H1 (cell line): ENCODE results near the gene FAM50A. TPM values are rescaled to one million over a fixed set of nuclear protein-coding genes. Genes with fewer than 3 reads are reported as not detected.
A peak's percentile ranks its signal among the peaks of the same experiment; 100 is the strongest.

ENCODE experiments used
- ATF2 ChIP-seq: IDR thresholded peaks from 2 replicates; pipeline ENCODE4 v1.6.1; 2012; ENCODE audit warnings: low read length, inconsistent platforms
- BCL11A ChIP-seq, 2 experiments: IDR thresholded peaks; one replicate each; pipeline ENCODE4 v1.6.1; 2011; ENCODE audit warnings: low read depth in 2 of 2, low read length in 2 of 2, mild to moderate bottlenecking in 2 of 2
- HDAC6 ChIP-seq: IDR thresholded peaks from one replicate; pipeline ENCODE4 v1.7.1; 2012; ENCODE audit warnings: low read depth, mild to moderate bottlenecking, inconsistent platforms, low read length, moderate library complexity
- NRF1 ChIP-seq: IDR thresholded peaks from 2 replicates; pipeline ENCODE4 v1.6.1; 2011; ENCODE audit warnings: mild to moderate bottlenecking, low read depth, low read length, improper control_type of control experiment
- RXRA ChIP-seq: IDR thresholded peaks from 2 replicates; pipeline ENCODE4 v1.6.1; 2011; ENCODE audit warnings: low read depth, mild to moderate bottlenecking, low read length, moderate library complexity; ENCODE audit not compliant: insufficient read depth
- SIRT6 ChIP-seq: IDR thresholded peaks from one replicate; pipeline ENCODE4 v1.7.1; 2012; ENCODE audit warnings: low read length, inconsistent platforms
- TBP ChIP-seq: IDR thresholded peaks from 2 replicates; pipeline ENCODE4 v1.6.1; 2011; ENCODE audit warnings: low read depth, low read length, improper control_type of control experiment
- polyA plus RNA-seq, 7 experiments: library from polyadenylated mRNA; depleted of rRNA in 3 of 7; stranded (reverse) in 5 of 7; unstranded in 2 of 7; fragments of >200 nt in 5 of 7; fragments of 200-250 nt in 2 of 7; gene quantifications; 1 replicate in 5 of 7; 2 replicates in 1 of 7; 4 replicates in 1 of 7; pipeline versions ENCODE4 v1.2.1 to v1.2.3, GENCODE V29; 2011 to 2013; ENCODE audit warnings: missing spikeins in 2 of 7, mixed read lengths in 2 of 7
- total RNA-seq: library from RNA; stranded (reverse); fragmentation: NEBNext Ultra II Directional; extraction: Animal tissue kit (Norgen Biotek cat#: 25700); gene quantifications from 2 replicates; pipeline ENCODE4 v1.2.1, GENCODE V29; 2021

The FAM50A gene
- total and polyA plus RNA-seq, 2 of the 8 experiments (the other 6 are each of a cell fraction or from before 2014, with no cell fraction given) = 30.7 to 48.7 TPM

- TF ChIP-seq ATF2 (peak; percentile 76; the same call in 1 of the 2 replicates), SIRT6 (no peak), TBP (peak; percentile 98), HDAC6 (no peak), BCL11A (IDR thresholded peaks at IDR 0.05; ENCODE audit: low read depth in 2 of 2, low read length in 2 of 2) (no peak), NRF1 (peak; percentile 73), RXRA (no peak)
These were observed 45.9 kb upstream of the FAM50A start, which contains the start of gene RPL10 (continued) for GRCh38 chrX:154397888-154398667.
